Activated T-cell treated with anti-CD3 and anti-CD28 coated beads, Interleukin-2, amount 50 U/mL, for 24 hours (primary cell): ENCODE measurements around the gene TMPRSS2.

ENCODE experiments used
- DNase-seq: peaks from one replicate; pipeline ENCODE4 v3.0.0-alpha.2; 2020
- H3K27ac Mint-ChIP-seq: 2 replicates; pipeline ENCODE4 v1.8.0; 2020; ENCODE audit warnings: mild to moderate bottlenecking, mixed read lengths
- H3K27me3 Mint-ChIP-seq: 2 replicates; pipeline ENCODE4 v1.8.0; 2020; ENCODE audit warnings: mixed read lengths
- H3K36me3 Mint-ChIP-seq: 2 replicates; pipeline ENCODE4 v1.8.0; 2020; ENCODE audit warnings: low read depth, mixed read lengths
- H3K4me1 Mint-ChIP-seq: 2 replicates; pipeline ENCODE4 v1.8.0; 2020; ENCODE audit warnings: low read depth, mixed read lengths
- H3K4me3 Mint-ChIP-seq: 2 replicates; pipeline ENCODE4 v1.8.0; 2020; ENCODE audit warnings: mild to moderate bottlenecking, moderate library complexity, mixed read lengths
- H3K9me3 Mint-ChIP-seq: 2 replicates; pipeline ENCODE4 v1.8.0; 2020; ENCODE audit warnings: mixed read lengths

Gene TMPRSS2

GRCh38 chr21:41458559-41458958, 49.4 kb downstream of the TMPRSS2 start:
- Mint-ChIP-seq H3K4me1 (peaks cover 3% of the 10 kb centered on the region), H3K27ac (no peak overlapping the region), H3K27me3 (no peaks in the 10 kb centered on the region), H3K9me3 (no peaks in the 10 kb centered on the region), H3K36me3 (peaks cover 55% of the 10 kb centered on the region), H3K4me3 (no peak overlapping the region)
- DNase-seq, result no peak

- Mint-ChIP-seq H3K27me3 (no peaks in the 10 kb centered on the region), H3K4me3 (no peak overlapping the region), H3K9me3 (no peaks in the 10 kb centered on the region), H3K4me1 (peaks cover 3% of the 10 kb centered on the region), H3K27ac (no peak overlapping the region), H3K36me3 (peaks cover 60% of the 10 kb centered on the region)
- DNase-seq, result no peak
Measured at GRCh38 chr21:41458121-41458520, 49.8 kb downstream of the TMPRSS2 start.

DNA sequence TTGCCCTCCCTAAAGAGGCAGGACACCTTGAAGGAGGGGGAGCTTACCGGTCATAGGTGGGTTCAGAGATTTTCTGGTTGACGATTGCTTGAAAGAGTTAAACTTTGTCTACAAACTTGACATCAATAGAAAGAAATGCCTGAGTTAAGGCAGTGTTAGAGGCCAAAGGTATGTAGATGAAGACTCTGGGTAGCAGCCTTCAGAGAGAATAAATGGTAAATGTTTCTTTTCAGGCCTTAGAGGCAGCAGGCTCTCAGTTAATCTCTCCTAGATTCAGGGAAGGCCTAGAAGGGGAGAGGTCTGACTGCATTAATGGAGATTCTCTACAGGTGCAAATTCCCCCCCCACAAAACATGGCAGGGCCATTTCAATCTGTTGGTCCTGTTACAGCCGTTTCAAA, 54.2 kb downstream of the TMPRSS2 start:
- Mint-ChIP-seq H3K9me3 (no peaks in the 10 kb centered on the region), H3K4me1 (no peaks in the 10 kb centered on the region), H3K4me3 (no peak overlapping the region), H3K27me3 (no peaks in the 10 kb centered on the region), H3K36me3 (peaks cover 91% of the 10 kb centered on the region), H3K27ac (peak overlapping the region; percentile 55)
- no peak for DNase-seq

- H3K4me3 Mint-ChIP-seq, result no peak overlapping the region
- H3K36me3 Mint-ChIP-seq, result peaks cover 89% of the 10 kb centered on the region
- no peaks in the 10 kb centered on the region for H3K4me1 Mint-ChIP-seq
- H3K27ac Mint-ChIP-seq, result peak overlapping the region; percentile 55
- DNase-seq, result no peak
- no peaks in the 10 kb centered on the region for H3K27me3 Mint-ChIP-seq
- no peaks in the 10 kb centered on the region for H3K9me3 Mint-ChIP-seq
Measured at GRCh38 chr21:41453198-41453597, 54.8 kb downstream of the TMPRSS2 start.

DNA sequence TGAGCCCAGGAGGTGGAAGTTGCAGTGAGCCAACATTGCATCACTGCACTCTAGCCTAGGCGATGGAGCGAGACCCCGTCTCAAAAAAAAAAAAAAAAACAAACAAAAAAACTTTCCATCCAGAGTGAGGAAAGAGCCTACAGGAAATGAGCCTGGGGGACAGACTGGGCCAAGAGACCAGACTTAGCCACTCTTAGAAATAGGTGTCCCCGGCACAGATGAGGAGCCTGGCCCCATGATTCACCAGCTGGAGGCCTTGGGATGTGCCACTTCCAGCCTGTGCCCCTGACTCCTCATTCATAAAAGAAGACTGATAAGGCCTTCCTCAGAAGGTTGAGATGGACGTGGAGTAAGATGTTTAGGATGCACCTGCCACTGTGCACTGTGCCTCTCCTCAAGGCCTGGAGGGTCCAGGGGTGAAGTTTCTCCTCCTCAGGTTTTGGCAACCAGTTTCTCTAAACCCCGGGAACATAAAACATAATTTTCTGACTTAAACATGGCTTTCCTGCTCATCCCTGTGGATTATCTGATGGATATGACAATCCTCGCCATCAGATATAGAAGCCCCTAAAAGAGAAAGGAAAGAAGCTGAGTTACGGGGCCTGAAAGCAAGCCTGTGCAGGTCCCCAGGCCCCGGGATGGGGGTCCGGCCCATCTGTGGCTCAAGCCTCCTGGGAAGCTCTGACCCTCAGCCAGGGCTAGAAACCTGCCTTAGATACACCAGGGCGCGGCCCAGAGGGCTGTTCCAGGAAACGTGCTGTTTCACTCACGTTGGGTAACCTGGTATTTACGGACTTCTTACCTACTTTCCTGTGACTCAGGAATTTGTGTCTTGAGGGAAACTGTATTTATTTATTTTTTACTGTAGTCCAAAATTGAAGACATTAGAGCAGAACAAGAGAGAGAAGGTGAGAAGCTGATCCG, 55.9 kb downstream of the TMPRSS2 start:
- no peaks in the 10 kb centered on the region for H3K9me3 Mint-ChIP-seq
- peaks cover 88% of the 10 kb centered on the region for H3K36me3 Mint-ChIP-seq
- H3K4me3 Mint-ChIP-seq, result no peak overlapping the region
- no peaks in the 10 kb centered on the region for H3K27me3 Mint-ChIP-seq
- no peak for DNase-seq
- H3K4me1 Mint-ChIP-seq, result no peaks in the 10 kb centered on the region
- H3K27ac Mint-ChIP-seq, result peak overlapping the region; percentile 68

DNA sequence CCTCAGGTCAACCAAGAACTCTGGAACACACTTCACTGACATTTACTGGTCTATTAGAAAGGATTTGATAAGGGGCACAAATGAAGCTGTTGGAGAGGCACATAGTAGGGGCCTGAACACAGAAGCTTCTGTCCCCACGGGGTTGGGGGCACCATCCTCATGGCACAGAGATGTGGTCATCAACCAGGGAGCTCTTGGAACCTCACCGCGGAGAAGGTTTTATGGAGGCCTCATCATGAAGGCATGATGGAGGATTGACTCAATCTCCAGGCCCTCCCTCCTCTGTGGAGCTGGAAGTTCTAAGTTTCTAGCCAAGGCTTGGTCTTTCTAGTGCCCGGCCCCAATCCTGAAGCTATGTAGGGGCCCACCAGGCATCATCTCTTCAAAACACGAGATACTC, 58.3 kb downstream of the TMPRSS2 start:
- Mint-ChIP-seq H3K9me3 (no peaks in the 10 kb centered on the region), H3K4me3 (no peak overlapping the region), H3K36me3 (peaks cover 90% of the 10 kb centered on the region), H3K4me1 (no peaks in the 10 kb centered on the region), H3K27ac (no peak overlapping the region), H3K27me3 (no peaks in the 10 kb centered on the region)
- no peak for DNase-seq

DNA sequence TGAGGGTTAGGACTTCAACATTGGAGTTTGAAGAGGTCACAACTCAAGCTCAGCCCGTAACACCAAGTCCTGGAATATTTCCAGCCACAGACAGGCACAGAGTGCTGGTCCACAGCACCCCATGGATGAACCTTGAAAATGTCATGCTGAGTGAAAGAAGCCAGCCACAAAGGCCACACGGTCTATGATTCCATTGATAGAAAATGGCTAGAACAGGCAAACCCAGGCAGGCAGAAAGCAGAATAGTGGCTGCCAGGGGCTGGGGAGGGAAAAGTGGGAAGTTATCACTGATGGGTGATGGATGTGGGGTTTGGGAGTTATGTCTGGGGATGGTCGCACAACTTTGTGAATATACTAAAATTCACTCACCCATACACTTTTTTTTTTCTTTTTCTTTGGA, 60.6 kb downstream of the TMPRSS2 start:
- Mint-ChIP-seq H3K4me1 (no peaks in the 10 kb centered on the region), H3K27me3 (no peaks in the 10 kb centered on the region), H3K9me3 (no peaks in the 10 kb centered on the region), H3K27ac (no peak overlapping the region), H3K4me3 (no peak overlapping the region), H3K36me3 (peaks cover 90% of the 10 kb centered on the region)
- DNase-seq, result no peak

DNA sequence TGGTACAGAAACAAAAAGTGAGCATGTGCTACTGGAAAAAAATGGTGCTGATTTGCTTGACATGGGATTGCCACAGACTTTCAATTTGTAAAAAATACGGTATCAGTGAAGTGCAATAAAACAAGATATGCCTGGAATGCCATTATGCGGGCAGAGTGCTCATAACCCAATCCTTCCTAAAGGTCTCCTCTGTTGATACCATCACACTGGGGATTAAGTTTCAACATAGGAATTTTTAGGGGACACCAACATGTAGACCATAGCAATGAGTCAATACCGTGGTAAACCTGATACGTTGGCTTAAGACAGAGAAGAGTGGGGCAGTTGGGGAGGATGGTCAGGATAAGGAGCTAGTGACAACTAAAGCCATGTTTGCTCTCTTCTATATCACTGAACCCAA, 61.4 kb downstream of the TMPRSS2 start:
- H3K4me1 Mint-ChIP-seq, result no peaks in the 10 kb centered on the region
- H3K27me3 Mint-ChIP-seq, result no peaks in the 10 kb centered on the region
- no peaks in the 10 kb centered on the region for H3K9me3 Mint-ChIP-seq
- DNase-seq, result no peak
- no peak overlapping the region for H3K4me3 Mint-ChIP-seq
- H3K36me3 Mint-ChIP-seq, result peaks cover 91% of the 10 kb centered on the region
- H3K27ac Mint-ChIP-seq, result no peak overlapping the region

- DNase-seq, result no peak
- Mint-ChIP-seq H3K4me1 (peaks cover 2% of the 10 kb centered on the region), H3K27ac (no peak overlapping the region), H3K27me3 (no peaks in the 10 kb centered on the region), H3K4me3 (no peak overlapping the region), H3K9me3 (no peaks in the 10 kb centered on the region), H3K36me3 (peaks cover 92% of the 10 kb centered on the region)
Measured at GRCh38 chr21:41445465-41445862, 62.5 kb downstream of the TMPRSS2 start.

- H3K4me1 Mint-ChIP-seq, result peaks cover 3% of the 10 kb centered on the region
- no peak overlapping the region for H3K27ac Mint-ChIP-seq
- no peak overlapping the region for H3K4me3 Mint-ChIP-seq
- no peak for DNase-seq
- H3K9me3 Mint-ChIP-seq, result no peaks in the 10 kb centered on the region
- H3K36me3 Mint-ChIP-seq, result peaks cover 94% of the 10 kb centered on the region
- no peaks in the 10 kb centered on the region for H3K27me3 Mint-ChIP-seq
Measured at GRCh38 chr21:41444703-41445464, 63.1 kb downstream of the TMPRSS2 start.

DNA sequence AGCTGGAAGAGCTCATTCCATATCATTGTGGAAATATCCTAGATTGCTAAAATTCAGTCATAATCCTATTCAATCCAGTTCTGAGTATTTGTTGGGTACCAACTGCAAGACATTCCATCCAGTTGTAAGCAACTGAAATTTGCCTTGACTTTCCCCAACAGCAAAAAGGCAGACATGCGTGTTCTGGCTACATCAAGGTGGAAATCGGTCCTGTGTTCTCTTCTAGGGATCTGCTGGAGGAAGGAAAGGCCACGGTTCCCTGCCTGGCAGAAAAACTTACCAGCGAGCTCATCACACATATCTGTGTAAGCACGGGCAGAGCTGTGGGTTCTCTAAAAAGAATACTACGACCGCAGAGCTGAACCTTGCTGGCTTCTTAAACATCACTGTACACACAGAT, 64.4 kb downstream of the TMPRSS2 start:
- peaks cover 93% of the 10 kb centered on the region for H3K36me3 Mint-ChIP-seq
- no peak for DNase-seq
- no peak overlapping the region for H3K27ac Mint-ChIP-seq
- H3K4me3 Mint-ChIP-seq, result no peak overlapping the region
- H3K9me3 Mint-ChIP-seq, result no peaks in the 10 kb centered on the region
- no peaks in the 10 kb centered on the region for H3K27me3 Mint-ChIP-seq
- peaks cover 3% of the 10 kb centered on the region for H3K4me1 Mint-ChIP-seq

DNA sequence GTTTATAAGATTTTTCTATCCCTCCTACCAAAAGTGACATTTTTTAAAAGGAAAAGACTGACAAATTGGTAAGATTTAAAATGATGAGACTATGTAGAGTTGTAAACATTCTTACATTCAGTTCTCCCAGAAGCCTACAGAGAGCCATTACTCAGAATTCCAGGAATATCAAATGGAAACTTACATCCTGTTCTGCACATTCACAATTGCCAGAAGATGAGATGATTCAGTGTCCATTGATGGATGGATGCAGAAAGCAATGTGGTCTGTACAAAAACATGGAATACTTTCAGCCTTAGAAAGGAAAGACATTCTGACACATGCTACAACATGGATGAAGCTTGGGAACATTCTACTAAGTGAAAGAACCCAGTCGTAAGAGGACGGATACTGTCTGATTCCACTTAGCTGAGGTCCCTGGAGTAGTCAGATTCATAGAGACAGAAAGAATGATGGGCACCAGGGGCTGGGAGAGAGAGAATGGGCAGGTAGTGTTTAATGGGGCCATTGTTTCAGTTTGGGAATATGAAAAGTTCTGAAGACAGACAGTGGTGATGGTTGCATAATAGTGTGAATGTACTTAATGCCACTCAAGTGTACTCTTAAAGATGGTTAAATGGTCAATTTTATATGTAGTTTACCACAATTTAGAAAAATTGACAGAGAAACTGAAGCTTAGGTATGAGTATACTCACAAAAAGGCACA, 65.3 kb downstream of the TMPRSS2 start:
- no peak for DNase-seq
- Mint-ChIP-seq H3K36me3 (peaks cover 95% of the 10 kb centered on the region), H3K4me3 (no peak overlapping the region), H3K4me1 (peaks cover 5% of the 10 kb centered on the region), H3K27ac (no peak overlapping the region), H3K27me3 (no peaks in the 10 kb centered on the region), H3K9me3 (no peaks in the 10 kb centered on the region)

DNA sequence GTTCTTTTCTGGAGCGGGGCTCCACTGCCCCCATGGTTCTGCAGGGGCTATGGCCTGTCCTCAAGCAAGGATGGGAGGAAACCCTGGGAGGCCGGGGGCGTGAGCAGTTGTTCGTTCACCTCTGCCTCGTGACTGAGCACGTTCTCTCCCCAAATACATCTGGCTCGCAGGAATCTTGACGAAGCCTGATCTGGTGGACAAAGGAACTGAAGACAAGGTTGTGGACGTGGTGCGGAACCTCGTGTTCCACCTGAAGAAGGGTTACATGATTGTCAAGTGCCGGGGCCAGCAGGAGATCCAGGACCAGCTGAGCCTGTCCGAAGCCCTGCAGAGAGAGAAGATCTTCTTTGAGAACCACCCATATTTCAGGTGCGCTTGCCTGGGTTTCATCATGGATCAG, 66.4 kb downstream of the TMPRSS2 start:
- peaks cover 5% of the 10 kb centered on the region for H3K4me1 Mint-ChIP-seq
- H3K4me3 Mint-ChIP-seq, result no peak overlapping the region
- no peak overlapping the region for H3K27ac Mint-ChIP-seq
- DNase-seq, result no peak
- H3K9me3 Mint-ChIP-seq, result no peaks in the 10 kb centered on the region
- peaks cover 94% of the 10 kb centered on the region for H3K36me3 Mint-ChIP-seq
- no peaks in the 10 kb centered on the region for H3K27me3 Mint-ChIP-seq

DNA sequence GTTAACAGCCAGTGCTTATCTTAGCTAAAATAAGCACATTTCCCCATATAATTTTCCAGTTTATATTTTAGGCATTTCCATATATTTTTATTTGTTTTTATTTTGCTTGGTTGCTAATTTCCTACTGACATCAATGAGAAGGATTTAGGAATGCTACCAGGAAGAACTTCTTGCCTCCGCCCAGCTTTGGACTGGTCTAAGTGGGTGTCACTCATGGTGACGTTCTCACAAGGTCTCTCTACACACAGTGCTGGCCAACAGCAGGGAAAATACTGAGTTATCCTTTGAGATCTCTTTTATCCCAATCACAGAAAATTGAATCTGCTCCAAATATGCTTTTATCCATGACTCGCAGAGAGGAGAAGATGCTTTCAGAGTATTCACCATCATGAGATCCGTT, 68.7 kb downstream of the TMPRSS2 start:
- H3K4me3 Mint-ChIP-seq, result no peak overlapping the region
- DNase-seq, result no peak
- H3K9me3 Mint-ChIP-seq, result peaks cover 9% of the 10 kb centered on the region
- H3K27me3 Mint-ChIP-seq, result no peaks in the 10 kb centered on the region
- H3K4me1 Mint-ChIP-seq, result peaks cover 5% of the 10 kb centered on the region
- H3K36me3 Mint-ChIP-seq, result peaks cover 94% of the 10 kb centered on the region
- peak overlapping the region; percentile 7 for H3K27ac Mint-ChIP-seq
